HCT116 (cell line): Measurements from ENCODE around the gene FXYD6. TPM values are rescaled to one million over a fixed set of nuclear protein-coding genes. Genes with fewer than 3 reads are reported as not detected.

Experiments
- ATAC-seq: fragments of 200-7000 bp; cut with Tn5 transposase; 2 replicates; pipeline ENCODE4 v1.9.1; 2020; ENCODE audit warnings: mild to moderate bottlenecking, moderate library complexity
- BruUV-seq: library from RNA; stranded (reverse); fragments of 400-500 nt; replicated peaks from 2 replicates; lab custom pipeline; 2021; lab: Mats Ljungman, UMichigan
- CTCF ChIA-PET: fragments of 300-600 bp; sonication (Branson Sonifier 250); formaldehyde crosslinking; loops from one replicate; lab custom pipeline; 2021; ENCODE audit warnings: antibody characterized with exemption; lab: Charles Lee
- POLR2A ChIA-PET: fragments of 300-600, 350-600 bp; sonication (Branson Sonifier 250); formaldehyde crosslinking; loops from one replicate; lab custom pipeline; 2021; ENCODE audit warnings: antibody characterized with exemption; lab: Charles Lee
- RAD21 ChIA-PET, 2 experiments: fragments of 300-600 bp; sonication (Branson Sonifier 250); formaldehyde crosslinking; loops; one replicate each; lab custom pipeline; 2023; ENCODE audit warnings: low total read pairs in 2 of 2; ENCODE audit not compliant: uncharacterized antibody in 2 of 2, unreplicated experiment in 2 of 2, low non-redundant PET in 1 of 2; lab: Charles Lee
- DNase-seq: peaks from one replicate; pipeline ENCODE4 v3.0.0-alpha.2; 2010; ENCODE audit warnings: low read depth, low spot score
- H2AFZ ChIP-seq: fragments of 200-600 bp; shearing (Covaris generic), sonication (generic); 2 replicates; pipeline ENCODE4 v1.6.1; 2017; ENCODE audit warnings: low read depth, mixed run types, mixed read lengths, antibody characterized with exemption, low read length; ENCODE audit not compliant: poor library complexity, severe bottlenecking
- H3K27ac ChIP-seq: 2 replicates; pipeline ENCODE4 v1.5.1; 2012; ENCODE audit warnings: low read depth, low read length
- H3K27me3 ChIP-seq: fragments of 200-600 bp; sonication (generic); 2 replicates; pipeline ENCODE4 v1.6.1; 2016; ENCODE audit warnings: mixed run types, low read length, mixed read lengths; ENCODE audit not compliant: insufficient read depth
- H3K36me3 ChIP-seq, 2 experiments: fragments of 200-500 bp in 1 of 2; fragments of 200-600 bp in 1 of 2; sonication (Bioruptor generic) in 1 of 2; sonication (generic) in 1 of 2; 2 replicates each; pipeline versions ENCODE4 v1.5.1 to v1.6.1; 2014 to 2016; ENCODE audit warnings: low read length in 2 of 2, inconsistent platforms in 1 of 2, mixed read lengths in 1 of 2, mixed run types in 1 of 2; ENCODE audit not compliant: insufficient read depth in 2 of 2, control insufficient read depth in 1 of 2
- H3K4me1 ChIP-seq, 2 experiments: fragments of 200-600 bp in 1 of 2; sonication (generic) in 1 of 2; 2 replicates each; pipeline versions ENCODE4 v1.5.1 to v1.6.1; 2012 to 2017; ENCODE audit warnings: low read length in 2 of 2, inconsistent platforms in 1 of 2, mild to moderate bottlenecking in 1 of 2, mixed read lengths in 1 of 2, mixed run types in 1 of 2, moderate library complexity in 1 of 2; ENCODE audit not compliant: insufficient read depth in 2 of 2, control insufficient read depth in 1 of 2
- H3K4me2 ChIP-seq: fragments of 200-600 bp; sonication (generic); 2 replicates; pipeline ENCODE4 v1.6.1; 2017; ENCODE audit warnings: mixed run types, low read length, mixed read lengths
- H3K4me3 ChIP-seq, 2 experiments: fragments of 200-600 bp in 1 of 2; sonication (generic) in 1 of 2; replicated peaks in 1 of 2; 2 replicates each; pipeline ENCODE4 v1.5.1; 2011 to 2016; ENCODE audit warnings: low read length in 2 of 2, control low read depth in 1 of 2, low read depth in 1 of 2, mild to moderate bottlenecking in 1 of 2, mixed read lengths in 1 of 2, mixed run types in 1 of 2
- H3K79me2 ChIP-seq: fragments of 200-600 bp; sonication (generic); 2 replicates; pipeline ENCODE4 v1.6.1; 2017; ENCODE audit warnings: mild to moderate bottlenecking, mixed run types, low read length, moderate library complexity, mixed read lengths; ENCODE audit not compliant: insufficient read depth
- H3K9ac ChIP-seq: fragments of 200-600 bp; sonication (generic); 2 replicates; pipeline ENCODE4 v1.6.1; 2016; ENCODE audit warnings: low read length, mixed read lengths
- H3K9me2 ChIP-seq: fragments of 200-600 bp; sonication (generic), shearing (Covaris generic); 2 replicates; pipeline ENCODE4 v1.6.1; 2017; ENCODE audit warnings: mixed run types, mild to moderate bottlenecking, moderate library complexity; ENCODE audit not compliant: insufficient read depth
- H3K9me3 ChIP-seq, 2 experiments: fragments of 200-500 bp in 1 of 2; fragments of 200-600 bp in 1 of 2; sonication (Bioruptor generic) in 1 of 2; sonication (generic) in 1 of 2; 2 replicates each; pipeline ENCODE4 v1.6.1; 2014 to 2017; ENCODE audit warnings: low read length in 2 of 2, mixed read lengths in 2 of 2, inconsistent platforms in 1 of 2, low read depth in 1 of 2, mild to moderate bottlenecking in 1 of 2, mixed run types in 1 of 2, moderate library complexity in 1 of 2; ENCODE audit not compliant: control insufficient read depth in 1 of 2, insufficient read depth in 1 of 2
- H4K20me1 ChIP-seq: fragments of 200-600 bp; sonication (generic), shearing (Covaris generic); 2 replicates; pipeline ENCODE4 v1.6.1; 2017; ENCODE audit warnings: mixed run types, mild to moderate bottlenecking, moderate library complexity; ENCODE audit not compliant: insufficient read depth
- CBX3 ChIP-seq: IDR thresholded peaks from 2 replicates; pipeline ENCODE4 v1.6.1; 2012; ENCODE audit warnings: low read depth
- CTCF ChIP-seq, 3 experiments: fragments of 200-600 bp in 1 of 3; sonication (generic) in 1 of 3; IDR thresholded peaks in 2 of 3; conservative IDR thresholded peaks in 1 of 3; 2 replicates each; pipeline ENCODE4 v1.5.1; 2012 to 2017; ENCODE audit warnings: low read depth in 2 of 3, low read length in 2 of 3, antibody characterized with exemption in 1 of 3, borderline replicate concordance in 1 of 3, control low read depth in 1 of 3, mild to moderate bottlenecking in 1 of 3, mixed read lengths in 1 of 3, mixed run types in 1 of 3, moderate library complexity in 1 of 3; ENCODE audit not compliant: insufficient read depth in 1 of 3
- ELF1 ChIP-seq: IDR thresholded peaks from 2 replicates; pipeline ENCODE4 v1.6.1; 2012; ENCODE audit warnings: low read depth, borderline replicate concordance
- EZH2 ChIP-seq: fragments of 200-600 bp; sonication (generic); IDR thresholded peaks from 2 replicates; pipeline ENCODE4 v1.6.1; 2017; ENCODE audit warnings: antibody characterized with exemption, mixed run types
- JUND ChIP-seq: IDR thresholded peaks from 2 replicates; pipeline ENCODE4 v1.6.1; 2012
- POLR2A ChIP-seq: IDR thresholded peaks from 2 replicates; pipeline ENCODE4 v1.7.0; 2011; ENCODE audit warnings: borderline replicate concordance; ENCODE audit not compliant: insufficient read depth, insufficient read length; ENCODE audit errors: extremely low read depth
- RAD21 ChIP-seq: IDR thresholded peaks from 2 replicates; pipeline ENCODE4 v1.6.1; 2012; ENCODE audit warnings: low read depth, mild to moderate bottlenecking
- SIN3A ChIP-seq: IDR thresholded peaks from 2 replicates; pipeline ENCODE4 v1.6.1; 2012; ENCODE audit warnings: low read depth
- SP1 ChIP-seq: IDR thresholded peaks from 2 replicates; pipeline ENCODE4 v1.6.1; 2012; ENCODE audit warnings: low read depth
- SRF ChIP-seq: IDR thresholded peaks from 2 replicates; pipeline ENCODE4 v1.6.1; 2012; ENCODE audit warnings: low read depth
- TCF7L2 ChIP-seq: IDR thresholded peaks from 2 replicates; pipeline ENCODE4 v1.7.0; 2011; ENCODE audit warnings: borderline replicate concordance, inconsistent platforms; ENCODE audit not compliant: insufficient read depth, insufficient read length; ENCODE audit errors: extremely low read depth
- YY1 ChIP-seq: IDR thresholded peaks from 2 replicates; pipeline ENCODE4 v1.6.1; 2011; ENCODE audit warnings: low read length, low read depth, moderate library complexity, mild to moderate bottlenecking; ENCODE audit not compliant: insufficient replicate concordance; ENCODE audit errors: extremely low read depth
- ZNF274 ChIP-seq: fragments of 200-500 bp; sonication (Bioruptor generic); IDR thresholded peaks from 2 replicates; pipeline ENCODE4 v1.6.1; 2014; ENCODE audit warnings: mild to moderate bottlenecking, low read depth, low read length, inconsistent platforms
- intact Hi-C: fragments of 100-400 bp; cut with micrococcal nuclease; formaldehyde crosslinking; loops from 2 replicates; pipeline ENCODE4 v1.10.0; 2022
- total RNA-seq: library from RNA; stranded (reverse); gene quantifications from one replicate; pipeline ENCODE4 v1.2.1, GENCODE V29; 2021; ENCODE audit not compliant: unreplicated experiment
- TF ChIP-seq, protein P1 (sequence below): IDR thresholded peaks from 2 replicates; pipeline ENCODE4 v1.6.1; 2012; ENCODE audit warnings: low read depth

The FXYD6 gene
- total RNA-seq, 1 experiment from 2014 or later, result 2.5 TPM

GRCh38 chr11:117796456-117796871 is 80.0 kb downstream of the FXYD6 start:
- H3K27me3 ChIP-seq, result peaks cover 3% of the 10 kb centered on the region; the same call in 1 of the 2 replicates
- H3K79me2 ChIP-seq, result no peaks in the 10 kb centered on the region
- no peaks in the 10 kb centered on the region for H3K36me3 ChIP-seq
- TF ChIP-seq JUND (no peak), SIN3A (no peak), EZH2 (no peak), CTCF (IDR thresholded peaks at IDR 0.05 in 2 of 3, conservative IDR thresholded peaks at IDR 0.05 in 1 of 3; ENCODE audit: borderline replicate concordance in 1 of 3, insufficient read depth in 1 of 3, low read depth in 2 of 3, low read length in 2 of 3) (no peak), POLR2A (no peak), SP1 (no peak), TCF7L2 (no peak), ZNF274 (no peak), CBX3 (no peak), SRF (no peak), RAD21 (no peak), YY1 (no peak), ELF1 (no peak)
- TF ChIP-seq, protein P1, sequence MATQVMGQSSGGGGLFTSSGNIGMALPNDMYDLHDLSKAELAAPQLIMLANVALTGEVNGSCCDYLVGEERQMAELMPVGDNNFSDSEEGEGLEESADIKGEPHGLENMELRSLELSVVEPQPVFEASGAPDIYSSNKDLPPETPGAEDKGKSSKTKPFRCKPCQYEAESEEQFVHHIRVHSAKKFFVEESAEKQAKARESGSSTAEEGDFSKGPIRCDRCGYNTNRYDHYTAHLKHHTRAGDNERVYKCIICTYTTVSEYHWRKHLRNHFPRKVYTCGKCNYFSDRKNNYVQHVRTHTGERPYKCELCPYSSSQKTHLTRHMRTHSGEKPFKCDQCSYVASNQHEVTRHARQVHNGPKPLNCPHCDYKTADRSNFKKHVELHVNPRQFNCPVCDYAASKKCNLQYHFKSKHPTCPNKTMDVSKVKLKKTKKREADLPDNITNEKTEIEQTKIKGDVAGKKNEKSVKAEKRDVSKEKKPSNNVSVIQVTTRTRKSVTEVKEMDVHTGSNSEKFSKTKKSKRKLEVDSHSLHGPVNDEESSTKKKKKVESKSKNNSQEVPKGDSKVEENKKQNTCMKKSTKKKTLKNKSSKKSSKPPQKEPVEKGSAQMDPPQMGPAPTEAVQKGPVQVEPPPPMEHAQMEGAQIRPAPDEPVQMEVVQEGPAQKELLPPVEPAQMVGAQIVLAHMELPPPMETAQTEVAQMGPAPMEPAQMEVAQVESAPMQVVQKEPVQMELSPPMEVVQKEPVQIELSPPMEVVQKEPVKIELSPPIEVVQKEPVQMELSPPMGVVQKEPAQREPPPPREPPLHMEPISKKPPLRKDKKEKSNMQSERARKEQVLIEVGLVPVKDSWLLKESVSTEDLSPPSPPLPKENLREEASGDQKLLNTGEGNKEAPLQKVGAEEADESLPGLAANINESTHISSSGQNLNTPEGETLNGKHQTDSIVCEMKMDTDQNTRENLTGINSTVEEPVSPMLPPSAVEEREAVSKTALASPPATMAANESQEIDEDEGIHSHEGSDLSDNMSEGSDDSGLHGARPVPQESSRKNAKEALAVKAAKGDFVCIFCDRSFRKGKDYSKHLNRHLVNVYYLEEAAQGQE, result no peak
- no peaks in the 10 kb centered on the region for H3K9me3 ChIP-seq
- no peak overlapping the region for H3K4me2 ChIP-seq
- ChIA-PET RAD21 (no interaction called here), CTCF (no interaction called here), POLR2A (no interaction called here)
- no peak overlapping the region for H2AFZ ChIP-seq
- no peaks in the 10 kb centered on the region for H3K9me2 ChIP-seq
- no peak for DNase-seq
- no peak overlapping the region for H3K4me3 ChIP-seq
- H3K27ac ChIP-seq, result no peak overlapping the region
- no peak overlapping the region for H3K9ac ChIP-seq
- ATAC-seq, result no peak
- no TSS peak for BruUV-seq
- intact Hi-C loops, result no loop called here
- H4K20me1 ChIP-seq, result no peaks in the 10 kb centered on the region
- no peaks in the 10 kb centered on the region for H3K4me1 ChIP-seq
